Gastroesophageal sphincter (tissue), 3 donors: ENCODE results near the gene SUPT4H1.

Source experiments
- CTCF ChIP-seq, 4 experiments: fragments of 200-600 bp in 2 of 4; fragments of 450-650 bp in 2 of 4; sonication (generic) in 1 of 4; IDR thresholded peaks; one replicate each; pipeline ENCODE4 v1.5.1; 2017 to 2019; ENCODE audit warnings: antibody characterized with exemption in 4 of 4, mild to moderate bottlenecking in 2 of 4, moderate library complexity in 2 of 4
- EP300 ChIP-seq: sonication (generic); formaldehyde crosslinking; IDR thresholded peaks from one replicate; pipeline ENCODE4 v1.6.1; 2017; ENCODE audit warnings: antibody characterized with exemption, mild to moderate bottlenecking
- POLR2A ChIP-seq, 2 donors: fragments of 450-650 bp; IDR thresholded peaks; one replicate each; pipeline ENCODE4 v1.6.1; 2017; ENCODE audit warnings: antibody characterized with exemption in 2 of 2, mild to moderate bottlenecking in 2 of 2, moderate library complexity in 1 of 2
- POLR2AphosphoS5 ChIP-seq: sonication (generic); formaldehyde crosslinking; IDR thresholded peaks from one replicate; pipeline ENCODE4 v1.6.1; 2017; ENCODE audit warnings: antibody characterized with exemption

- TF ChIP-seq CTCF (IDR thresholded peaks at IDR 0.05) (no peak), POLR2A (IDR thresholded peaks at IDR 0.05) (no peak), EP300 (no peak), POLR2AphosphoS5 (no peak)
These were observed 36.5 kb upstream of the SUPT4H1 start for GRCh38 chr17:58388302-58389190.
